GM06990 (cell line): ENCODE measurements around the gene CAMK4.

Source experiments
- DNase-seq: peaks from one replicate; pipeline ENCODE4 v3.0.0-alpha.2; 2011; ENCODE audit not compliant: insufficient read length; ENCODE audit errors: extremely low read depth
- H3K27me3 ChIP-seq: replicated peaks from 2 replicates; pipeline ENCODE4 v1.6.0; 2011; ENCODE audit warnings: low read length; ENCODE audit not compliant: control insufficient read depth, insufficient read depth
- H3K36me3 ChIP-seq: 2 replicates; pipeline ENCODE4 v1.5.1; 2011; ENCODE audit warnings: low read length; ENCODE audit not compliant: control insufficient read depth, insufficient read depth
- H3K4me3 ChIP-seq: replicated peaks from 2 replicates; pipeline ENCODE4 v1.5.1; 2011; ENCODE audit warnings: low read depth, mild to moderate bottlenecking, control low read depth, low read length
- CTCF ChIP-seq: IDR thresholded peaks from 2 replicates; pipeline ENCODE4 v1.5.1; 2011; ENCODE audit warnings: low read length, control low read depth, mild to moderate bottlenecking, inconsistent platforms; ENCODE audit not compliant: insufficient read depth, poor library complexity, severe bottlenecking

The CAMK4 gene

DNA sequence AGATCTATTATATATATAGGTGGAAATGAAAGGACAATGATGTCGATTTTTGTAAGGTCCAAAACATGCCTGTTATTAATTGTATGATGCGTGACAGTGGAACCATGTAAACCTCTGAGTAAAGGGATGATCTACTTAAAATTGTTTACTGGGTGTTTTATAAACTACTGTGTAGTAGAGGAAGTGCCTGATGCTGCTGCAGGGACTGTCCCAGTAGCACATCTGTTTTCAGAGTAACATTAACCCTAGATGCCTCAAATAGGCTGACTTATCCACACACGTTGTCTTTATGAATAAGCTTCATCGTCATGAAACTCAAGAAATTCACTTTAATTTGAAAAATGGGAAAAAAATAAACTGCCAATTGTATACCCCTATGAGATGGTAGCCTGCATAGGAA is 1.7 kb downstream of the CAMK4 start:
- Histone ChIP-seq H3K4me3 (peak overlapping the region; percentile 91), H3K36me3 (no peaks in the 10 kb centered on the region; the same call in 1 of the 2 replicates), H3K27me3 (no peaks in the 10 kb centered on the region)
- no peak for DNase-seq
- no peak for TF ChIP-seq CTCF

DNA sequence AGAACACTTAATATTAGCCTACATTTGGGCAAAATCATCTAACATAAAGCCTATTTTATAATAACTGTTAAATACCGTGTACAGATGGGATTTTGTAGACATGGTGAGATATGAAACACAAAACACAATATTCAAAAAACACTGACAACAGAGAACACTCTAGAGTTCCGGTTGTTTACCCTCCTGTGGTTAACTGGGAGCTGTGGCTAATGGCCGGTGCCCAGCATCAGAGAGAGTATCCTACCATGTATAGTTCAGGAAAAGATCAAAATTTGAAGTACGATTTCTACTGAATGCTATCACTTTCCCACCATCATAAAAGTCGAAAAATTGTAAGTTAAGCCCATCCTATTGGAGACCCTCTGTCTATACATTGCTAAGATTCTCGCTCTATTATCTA is 2.4 kb downstream of the CAMK4 start:
- H3K27me3 ChIP-seq = no peaks in the 10 kb centered on the region
- DNase-seq = no peak
- H3K36me3 ChIP-seq = no peaks in the 10 kb centered on the region; the same call in 1 of the 2 replicates
- peak overlapping the region; percentile 91 for H3K4me3 ChIP-seq
- TF ChIP-seq CTCF = no peak

DNA sequence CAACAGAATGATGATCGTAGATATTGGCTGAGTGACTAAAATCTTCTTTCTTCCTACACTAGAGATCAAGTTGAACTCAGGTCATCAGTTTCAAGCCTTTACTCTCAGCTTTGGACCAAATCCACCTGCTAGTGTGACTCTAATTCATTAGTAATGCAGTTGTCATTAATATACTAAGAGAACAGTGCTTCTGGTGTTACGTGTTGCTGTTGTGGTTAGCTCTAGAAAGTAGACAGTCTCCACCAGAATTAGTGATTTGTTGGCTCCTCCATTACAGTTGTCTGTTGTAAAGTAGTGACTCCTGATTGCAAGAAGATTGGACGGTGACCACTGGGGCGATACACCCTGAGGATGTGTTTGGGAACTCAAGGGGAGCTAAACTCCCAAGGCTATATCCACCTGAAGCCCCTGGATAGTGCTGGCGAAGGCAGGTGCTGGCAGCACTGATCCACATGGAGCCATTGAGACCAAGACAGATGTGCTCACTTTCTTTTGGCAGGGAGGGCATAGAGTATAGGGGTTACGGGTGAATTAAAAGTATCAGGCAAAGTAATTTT is 3.1 kb downstream of the CAMK4 start:
- H3K27me3 ChIP-seq = no peaks in the 10 kb centered on the region
- peak; percentile 43 for DNase-seq
- TF ChIP-seq CTCF = no peak
- H3K4me3 ChIP-seq = peak overlapping the region; percentile 22
- no peaks in the 10 kb centered on the region; the same call in 1 of the 2 replicates for H3K36me3 ChIP-seq

GRCh38 chr5:111227801-111228200 is 3.6 kb downstream of the CAMK4 start:
- Histone ChIP-seq H3K27me3 (no peaks in the 10 kb centered on the region), H3K36me3 (no peaks in the 10 kb centered on the region; the same call in 1 of the 2 replicates), H3K4me3 (peak overlapping the region; percentile 14; the same call in 1 of the 2 replicates)
- no peak for TF ChIP-seq CTCF
- DNase-seq = no peak

GRCh38 chr5:111228520-111229220 is 4.5 kb downstream of the CAMK4 start:
- TF ChIP-seq CTCF = no peak
- no peak for DNase-seq

More at GRCh38 chr5:111228520-111229220, 4.5 kb downstream of the CAMK4 start:
- no peaks in the 10 kb centered on the region for H3K27me3 ChIP-seq
- H3K4me3 ChIP-seq = no peak overlapping the region
- no peaks in the 10 kb centered on the region; the same call in 1 of the 2 replicates for H3K36me3 ChIP-seq
